Skin of body (tissue), 2 donors: Measurements from ENCODE around the gene E2F6. TPM values are rescaled to one million over a fixed set of nuclear protein-coding genes. Genes with fewer than 3 reads are reported as not detected.
"Not testable (repeated sequence)": the region's sequence is repeated elsewhere in the genome, so short reads cannot be mapped to it uniquely, and the experiment has no call there.

Experiments used
- DNase-seq: peaks from one replicate; lab custom pipeline; 2025; lab: John Stamatoyannopoulos, UW
- total RNA-seq: library from RNA; depleted of rRNA; stranded (reverse); fragments of >200 nt; gene quantifications from one replicate; pipeline ENCODE4 v1.2.3, GENCODE V29; 2014

Gene E2F6
- total RNA-seq, 1 donor from 2014 or later: 9.6 TPM

DNA sequence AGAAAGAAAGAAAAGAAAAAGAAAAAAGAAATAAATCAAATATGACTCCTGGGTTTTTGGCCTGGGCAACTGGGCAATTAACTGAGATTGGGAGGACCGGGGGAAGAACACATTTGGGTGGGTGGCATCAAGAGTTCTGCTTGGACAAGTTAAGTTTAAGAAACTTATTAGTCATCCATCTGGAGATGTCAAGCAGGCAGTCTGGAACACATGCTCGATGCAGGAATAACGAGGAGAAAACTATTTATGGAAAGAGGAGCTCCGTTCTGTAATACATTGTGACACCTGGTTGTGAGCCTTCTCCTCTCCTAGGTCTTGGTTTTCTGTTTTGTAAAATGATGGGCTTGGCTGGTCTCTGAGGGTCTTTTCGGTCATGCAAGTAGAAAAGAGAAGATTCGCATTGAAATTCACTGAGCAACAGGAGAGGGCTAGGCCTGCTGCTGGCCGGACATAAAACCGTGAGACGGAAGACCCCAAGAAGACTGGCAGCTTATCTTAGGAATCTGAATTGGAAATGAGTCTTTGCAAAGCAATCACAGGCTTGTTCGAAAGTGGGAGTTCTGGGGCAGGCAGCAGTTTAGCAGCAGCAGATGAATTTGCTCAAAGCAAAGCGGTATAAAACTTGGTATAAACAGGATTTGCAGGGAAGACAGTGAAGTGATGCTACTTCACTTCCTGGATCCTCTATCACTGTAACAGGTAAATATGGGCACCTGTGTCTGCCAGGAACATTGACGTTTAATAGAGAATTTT is 51.4 kb downstream of the E2F6 start:
- no peak for DNase-seq

- DNase-seq: no peak
These were observed 53.5 kb downstream of the E2F6 start for GRCh38 chr2:11412449-11412810.

DNA sequence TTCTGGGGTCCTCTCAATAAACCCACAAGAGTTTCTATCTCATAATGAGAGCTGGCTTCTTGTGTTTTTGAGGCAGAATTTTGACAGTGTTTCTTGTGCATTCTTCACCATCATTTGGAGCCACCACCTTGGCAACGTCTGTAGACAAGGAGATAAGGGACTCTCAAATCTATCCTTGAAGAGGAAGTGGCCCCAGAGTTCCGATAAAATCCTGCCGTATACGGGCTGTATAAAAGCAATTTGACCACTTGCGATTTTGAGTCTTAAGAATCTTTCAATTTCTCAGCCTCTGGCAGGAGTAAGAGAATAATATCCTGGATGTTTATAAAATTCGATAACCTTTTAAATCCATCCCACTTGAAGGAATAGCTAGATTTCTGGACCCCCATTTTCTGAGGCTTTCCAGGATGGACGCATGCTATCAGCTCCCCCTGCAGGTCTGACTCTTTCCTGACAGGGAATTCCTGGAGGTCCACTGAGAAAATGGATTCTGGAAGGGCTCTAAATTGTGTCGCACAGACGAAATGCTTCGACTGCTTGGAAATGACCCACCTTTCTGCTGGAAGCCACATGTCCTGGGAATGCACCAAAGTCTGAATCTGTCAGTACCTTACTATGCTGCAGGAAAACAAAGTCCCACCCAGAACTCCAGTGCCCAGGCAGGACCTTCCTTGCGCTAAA is 54.1 kb downstream of the E2F6 start:
- peak; percentile 27 for DNase-seq

GRCh38 chr2:11411244-11411643 is 54.7 kb downstream of the E2F6 start:
- no peak for DNase-seq

DNA sequence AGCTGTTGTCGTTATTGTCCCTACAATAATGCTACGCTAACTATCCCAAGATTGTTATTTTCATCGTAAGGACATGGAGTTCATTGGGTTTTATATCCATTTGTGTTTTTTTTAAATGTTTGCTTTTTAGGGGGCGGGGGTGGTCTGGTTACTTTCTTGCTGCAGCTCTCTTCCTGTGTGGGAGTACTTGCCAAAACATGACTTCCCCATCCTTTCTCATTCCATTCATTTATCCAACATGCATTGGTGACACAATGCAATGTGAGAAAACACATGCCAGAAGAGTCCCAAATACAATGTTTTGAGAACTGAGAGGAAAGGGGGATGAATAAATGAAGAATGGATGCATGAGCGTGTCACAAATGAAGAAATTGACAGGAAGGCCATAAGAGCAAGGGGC is 55.9 kb downstream of the E2F6 start:
- DNase-seq: no peak

DNA sequence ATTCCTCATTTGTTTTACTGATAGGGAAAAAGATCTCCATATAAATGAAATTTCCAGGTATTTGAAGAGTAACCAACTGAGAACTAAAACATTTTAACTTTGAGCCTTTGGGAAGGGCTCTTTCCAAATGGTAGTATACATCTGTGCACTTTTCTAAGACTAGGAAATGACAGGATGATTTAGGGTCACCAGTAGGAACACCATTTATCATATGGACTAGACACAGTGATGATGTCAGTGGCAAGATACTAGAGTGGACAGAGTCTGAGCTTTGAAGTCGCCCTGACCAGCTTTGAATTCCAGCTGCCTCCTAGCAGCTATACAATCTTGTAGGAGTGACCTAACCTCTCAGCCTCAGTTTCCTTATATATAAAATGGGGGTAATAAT is 56.4 kb downstream of the E2F6 start:
- DNase-seq: no peak

DNA sequence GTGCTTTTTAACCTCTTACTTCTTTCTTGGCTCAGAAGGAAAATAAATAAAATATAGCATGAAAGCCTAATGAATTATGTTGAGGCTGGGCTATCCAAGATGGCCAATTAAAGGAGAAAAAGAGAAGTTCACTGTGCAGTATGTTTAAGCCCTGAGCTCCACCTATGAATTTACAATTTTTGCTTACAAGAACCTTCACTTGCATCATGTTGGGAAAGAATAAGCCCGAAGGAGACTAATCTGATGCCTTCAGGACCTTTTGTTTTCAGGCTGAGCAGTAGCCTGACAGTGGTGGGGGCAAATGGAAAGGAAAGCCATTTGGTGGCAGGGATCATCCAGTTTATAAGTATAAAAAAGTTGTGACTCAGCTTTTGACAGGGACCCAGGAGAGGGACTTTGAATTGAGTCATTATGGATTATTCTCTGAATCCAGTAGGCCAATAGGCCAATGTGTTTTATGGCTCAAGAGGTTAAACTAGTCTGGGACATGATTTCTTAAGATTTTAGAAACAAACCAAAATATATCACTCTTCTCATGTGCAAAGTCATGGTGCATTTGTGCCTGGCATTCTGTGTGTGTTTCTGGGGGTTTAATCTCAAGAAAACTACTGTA is 56.9 kb downstream of the E2F6 start:
- DNase-seq: no peak

DNA sequence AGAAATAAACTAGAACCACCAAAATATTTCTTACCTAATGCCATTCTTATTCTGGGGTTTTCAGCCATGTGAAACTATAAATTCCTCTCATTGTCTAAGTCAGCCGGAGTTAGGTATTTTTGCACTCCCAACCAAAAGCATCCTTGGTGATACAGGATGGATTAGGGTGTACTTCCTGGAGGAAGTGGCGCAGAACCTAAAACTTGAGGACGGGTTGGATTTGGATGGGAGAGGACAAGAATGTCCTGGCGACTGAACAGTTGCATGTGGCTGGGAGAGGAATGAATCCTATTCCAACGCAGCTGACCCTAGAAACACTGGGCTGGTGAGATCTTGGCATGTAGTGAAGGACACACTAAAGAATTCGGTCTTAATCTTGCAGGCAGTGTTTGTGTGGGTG is 58.5 kb downstream of the E2F6 start:
- no peak for DNase-seq

DNA sequence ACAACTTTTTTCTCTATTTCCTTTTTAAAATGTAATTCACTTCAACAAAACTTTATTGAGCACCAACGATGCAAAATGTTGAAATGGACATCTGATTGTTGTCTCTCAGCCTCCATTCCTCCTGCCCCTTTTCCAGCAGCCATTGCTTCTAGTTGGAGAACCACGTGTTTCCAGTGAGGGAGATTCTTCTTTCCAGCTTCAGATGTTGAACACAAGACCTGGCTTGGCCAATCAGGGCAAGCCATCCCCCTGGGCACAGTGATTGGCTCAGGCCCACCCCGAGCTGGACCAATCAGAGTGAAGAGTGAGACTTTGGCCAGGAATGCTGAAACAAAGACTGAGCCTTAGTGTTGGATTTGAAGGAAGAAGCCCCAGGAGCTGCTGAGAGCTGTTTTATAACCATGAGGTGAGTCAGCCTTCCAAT is 59.0 kb downstream of the E2F6 start:
- DNase-seq: no peak

- DNase-seq: peak; percentile 61
These were observed 59.5 kb downstream of the E2F6 start for GRCh38 chr2:11406267-11406957.

DNA sequence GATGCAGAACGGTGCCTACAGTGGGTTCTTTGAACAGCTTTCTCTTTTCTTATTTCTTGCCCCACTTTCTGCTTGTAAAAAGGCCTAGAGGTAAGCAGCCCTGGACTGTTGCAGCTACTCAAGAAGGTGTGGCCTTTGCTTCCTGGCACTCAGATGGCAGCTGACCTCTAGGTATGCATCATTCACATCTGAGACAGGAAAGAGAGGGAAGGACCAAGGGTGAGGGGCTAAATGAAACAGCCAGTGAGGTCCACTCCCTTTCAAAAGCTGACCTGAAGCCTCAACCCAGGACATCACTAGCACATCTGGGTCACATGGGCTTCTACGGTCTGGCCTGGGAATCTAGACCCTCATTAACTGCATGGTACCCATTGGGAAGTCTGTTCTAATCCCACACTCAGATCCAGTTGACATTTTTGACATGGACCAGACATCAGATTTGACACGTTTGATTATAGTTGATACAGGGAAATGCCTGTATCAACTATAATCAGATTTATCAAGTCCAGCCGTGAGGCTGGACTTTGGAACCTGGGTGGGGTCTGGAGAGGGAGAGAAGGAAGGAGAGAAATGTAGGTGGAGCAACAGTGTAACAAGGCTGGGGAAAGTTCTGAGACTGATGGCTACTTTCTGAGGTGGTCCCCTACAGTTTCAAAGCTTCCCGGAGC is 60.2 kb downstream of the E2F6 start:
- no peak for DNase-seq

DNA sequence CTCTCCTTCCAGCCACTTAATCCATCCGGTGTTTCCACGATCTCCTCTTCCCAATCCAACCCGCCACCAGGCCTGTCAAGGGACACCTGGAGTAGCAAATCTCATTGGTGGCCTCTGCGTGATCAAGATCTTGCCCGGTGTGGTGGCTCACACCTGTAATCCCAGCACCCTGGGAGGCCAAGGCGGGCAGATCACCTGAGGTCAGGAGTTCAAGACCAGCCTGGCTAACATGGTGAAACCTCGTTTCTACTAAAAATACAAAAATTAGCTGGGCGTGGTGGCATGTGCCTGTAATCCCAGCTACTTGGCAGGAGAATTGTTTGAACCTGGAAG is 60.9 kb downstream of the E2F6 start:
- DNase-seq: not testable (repeated sequence)

GRCh38 chr2:11404376-11405073 is 61.4 kb downstream of the E2F6 start:
- DNase-seq: no peak

- no peak for DNase-seq
These were observed 63.5 kb downstream of the E2F6 start for GRCh38 chr2:11402436-11402835.

DNA sequence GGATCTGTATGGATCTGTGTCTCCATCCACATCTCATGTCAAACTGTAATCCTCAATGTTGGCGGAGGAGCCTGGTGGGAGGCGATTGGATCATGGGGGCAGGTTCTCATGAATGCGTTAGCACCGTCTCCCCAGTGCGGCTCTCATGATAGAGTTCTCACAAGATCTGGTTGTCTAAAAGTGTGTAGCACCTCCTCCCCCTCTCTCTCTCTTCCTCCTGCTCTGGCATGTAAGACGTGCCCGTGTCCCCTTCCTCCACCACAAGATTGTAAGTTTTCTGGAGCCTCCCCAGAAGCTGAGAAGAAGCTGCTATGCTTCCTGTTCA is 66.6 kb downstream of the E2F6 start:
- no peak for DNase-seq

DNA sequence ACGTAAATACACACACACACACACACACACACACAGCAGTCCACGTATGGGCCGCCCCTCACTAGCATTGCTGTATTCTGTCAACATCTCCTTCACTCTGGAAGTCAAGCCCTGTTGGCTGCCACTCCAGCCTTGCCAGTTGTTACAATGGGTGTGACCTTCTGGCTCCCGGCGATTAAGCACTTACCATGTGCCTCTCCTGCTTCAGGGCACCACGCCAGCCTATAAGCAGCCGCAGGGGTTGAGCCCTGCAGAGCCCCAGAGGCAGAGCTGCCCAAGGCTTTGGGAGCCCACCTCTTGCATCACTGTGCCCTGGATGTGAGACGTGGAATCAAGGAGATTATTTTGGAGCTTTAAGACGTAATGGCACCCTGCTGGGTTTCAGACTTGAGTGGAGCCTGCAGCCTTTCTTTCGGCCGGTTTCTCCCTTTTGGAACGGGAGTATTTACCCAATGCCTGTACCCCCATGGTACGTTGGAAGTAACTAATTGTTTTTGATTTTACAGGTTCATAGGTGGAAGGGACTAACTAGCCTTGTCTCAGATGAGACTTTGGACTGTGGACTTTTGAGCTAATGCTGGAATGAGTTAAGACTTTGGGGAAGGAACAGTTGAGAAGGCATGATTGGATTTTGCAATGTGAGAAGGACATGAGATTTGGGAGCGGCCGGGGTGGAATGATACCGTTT is 67.1 kb downstream of the E2F6 start:
- no peak for DNase-seq

GRCh38 chr2:11397513-11397912 is 68.4 kb downstream of the E2F6 start:
- no peak for DNase-seq

DNA sequence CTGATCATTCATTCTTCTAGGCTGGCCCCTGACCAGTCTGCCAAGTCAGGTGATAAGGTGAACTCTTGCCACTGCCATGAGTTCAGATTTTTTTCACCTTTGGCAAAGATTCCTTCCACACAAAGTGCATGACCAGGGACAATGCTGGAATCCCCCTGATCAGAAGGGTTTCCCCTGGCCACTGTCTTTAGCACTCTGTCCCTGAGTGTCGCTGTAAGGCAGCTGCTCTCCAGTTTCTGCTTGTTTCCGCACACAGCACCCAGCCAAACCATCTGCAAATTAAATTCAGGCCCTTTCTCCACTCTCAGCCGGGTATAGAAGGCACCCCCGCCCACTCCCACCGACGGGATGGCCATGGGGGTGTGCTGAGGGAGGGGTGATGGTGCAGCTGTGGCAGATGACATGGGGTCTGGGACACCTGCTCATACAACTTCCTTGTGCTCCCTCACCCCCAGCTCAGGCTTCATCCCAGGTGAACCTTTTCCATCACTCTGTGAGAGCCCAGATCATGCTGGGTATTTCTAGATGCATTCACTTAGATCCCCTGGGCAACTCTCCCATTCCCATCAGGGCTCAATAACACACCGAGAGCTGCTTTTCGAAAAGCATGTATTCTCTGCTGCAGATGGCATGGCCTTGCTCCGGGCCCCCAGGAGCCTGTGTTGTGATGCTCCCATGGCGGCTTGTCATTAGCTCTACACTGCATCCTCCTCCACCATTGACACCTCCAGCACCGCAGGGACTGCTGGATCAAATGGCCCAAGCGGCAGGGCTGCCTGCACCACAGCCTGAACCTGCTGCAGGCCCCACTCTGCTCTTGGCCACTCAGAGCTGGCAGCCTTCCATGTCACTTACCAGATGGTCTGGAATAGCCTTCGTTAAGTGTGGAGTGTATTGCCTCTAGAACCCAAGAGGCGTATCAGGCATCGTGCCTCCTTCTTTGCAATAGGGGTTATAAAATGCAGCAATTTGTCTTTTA is 69.2 kb downstream of the E2F6 start:
- no peak for DNase-seq

- DNase-seq: no peak
These were observed 69.9 kb downstream of the E2F6 start for GRCh38 chr2:11396021-11396420.

GRCh38 chr2:11395389-11395788 is 70.6 kb downstream of the E2F6 start:
- DNase-seq: no peak
